GM18517 (cell line): Measurements from ENCODE around the gene RPGR.

Experiments used
- ATAC-seq: cut with Tn5 transposase; IDR thresholded peaks from one replicate; pipeline ENCODE4 v1.9.1; 2021; ENCODE audit warnings: mild to moderate bottlenecking, moderate library complexity; ENCODE audit not compliant: unreplicated experiment

Gene RPGR

GRCh38 chrX:38262715-38263620, 64.3 kb downstream of the RPGR start:
- ATAC-seq, result no peak

GRCh38 chrX:38260231-38260630, 67.1 kb downstream of the RPGR start:
- no peak for ATAC-seq

DNA sequence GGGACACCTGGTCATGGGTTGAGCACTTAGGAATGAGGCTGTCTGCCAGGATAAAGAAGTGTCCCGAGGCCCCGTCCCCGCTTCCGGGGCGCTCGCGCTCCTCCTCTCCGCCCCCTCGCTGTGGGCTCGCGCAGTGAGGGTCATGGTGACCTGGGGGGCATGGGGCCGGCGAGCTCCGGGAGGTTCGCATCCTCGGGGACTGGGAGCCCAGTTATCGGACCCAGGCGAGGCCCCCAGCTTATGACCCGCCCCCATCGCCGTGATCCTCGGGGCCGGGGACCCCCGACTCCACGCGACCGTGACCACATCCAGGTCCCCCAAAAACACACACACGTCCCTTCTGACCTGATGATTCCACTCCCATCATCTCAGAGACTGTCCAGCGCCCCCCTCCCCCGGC, 71.3 kb downstream of the RPGR start:
- no peak for ATAC-seq

DNA sequence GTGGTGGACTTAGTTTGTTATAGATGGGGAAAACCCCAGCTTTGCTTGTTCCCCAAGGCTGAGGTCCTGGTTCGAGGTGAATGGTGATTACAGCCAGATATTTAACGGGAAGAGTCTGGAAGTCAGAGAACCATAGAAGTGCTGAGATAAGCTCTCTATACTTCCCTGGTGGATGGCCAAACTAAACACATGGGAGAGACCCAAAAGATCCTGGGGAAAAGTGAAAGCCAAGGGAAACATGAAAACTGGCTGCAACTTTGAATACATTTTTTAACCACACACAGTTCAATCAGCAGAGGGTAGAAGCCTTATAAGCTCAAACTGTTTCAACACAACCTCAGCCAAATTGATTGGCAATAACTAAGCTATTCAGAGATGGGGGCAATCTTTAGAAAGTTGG, 77.3 kb downstream of the RPGR start:
- ATAC-seq, result no peak

DNA sequence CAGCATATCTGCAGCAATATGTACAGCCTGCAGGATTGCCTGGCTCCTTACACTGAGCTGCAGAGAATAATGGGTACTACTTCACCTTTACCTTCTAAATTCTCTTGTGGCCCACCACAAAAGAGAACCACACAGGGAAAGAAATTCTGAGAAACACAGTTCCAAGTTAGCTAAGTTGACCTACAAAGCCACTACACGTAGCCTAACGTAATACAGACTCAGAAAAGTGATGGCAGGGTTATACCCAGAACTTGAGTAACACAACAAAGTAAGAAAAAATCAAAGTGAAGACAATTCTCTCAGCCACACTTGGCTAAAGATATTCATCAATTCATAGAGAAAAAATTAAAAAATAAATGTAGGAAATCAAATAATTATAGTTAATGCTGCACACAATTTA, 80.3 kb downstream of the RPGR start:
- no peak for ATAC-seq

DNA sequence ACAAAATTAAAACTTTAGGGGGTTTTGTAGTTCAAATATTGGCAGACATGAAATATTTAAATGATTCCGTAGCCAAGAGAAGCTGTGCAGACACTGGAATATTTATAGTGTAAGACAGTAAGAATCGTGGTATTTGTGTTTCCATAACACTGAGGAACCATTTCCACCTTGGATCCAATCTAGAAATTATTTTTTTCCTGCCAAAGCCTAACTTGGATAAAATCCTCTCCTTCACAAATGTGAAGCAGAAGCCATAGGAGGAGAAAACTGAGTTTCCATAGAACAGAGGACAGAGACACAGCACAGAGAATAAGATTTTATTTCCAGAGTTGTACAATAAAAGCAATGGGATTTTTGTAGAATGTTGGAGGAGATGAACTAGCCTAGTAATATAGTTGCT, 86.8 kb downstream of the RPGR start:
- no peak for ATAC-seq

- no peak for ATAC-seq
These were observed 90.3 kb downstream of the RPGR start for GRCh38 chrX:38236901-38237615.

- no peak for ATAC-seq
These were observed 93.2 kb downstream of the RPGR start for GRCh38 chrX:38233891-38234667.

GRCh38 chrX:38232079-38232686, 95.1 kb downstream of the RPGR start:
- no peak for ATAC-seq

DNA sequence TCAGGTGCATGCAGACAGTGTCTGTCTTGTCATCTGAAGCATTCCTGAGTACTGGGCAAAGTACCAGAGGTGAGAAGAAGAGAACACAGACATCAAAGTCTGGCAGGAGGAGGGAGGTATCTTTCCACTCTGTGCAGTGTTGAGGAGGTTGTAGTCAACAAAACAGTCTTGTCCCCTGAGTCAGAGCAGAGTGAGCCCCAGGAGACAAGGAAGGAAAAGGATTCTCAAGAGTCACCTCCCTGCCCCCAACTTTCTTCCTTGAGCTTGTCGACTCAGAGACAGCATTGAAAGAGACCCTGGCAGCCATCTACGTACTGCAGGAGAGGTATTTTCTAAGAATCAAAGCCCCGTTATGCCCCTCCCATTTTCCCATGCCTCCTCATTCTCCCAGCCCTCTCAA, 102.2 kb downstream of the RPGR start:
- ATAC-seq, result no peak

- ATAC-seq, result no peak
These were observed 103.1 kb downstream of the RPGR start for GRCh38 chrX:38224160-38224559.

- no peak for ATAC-seq
These were observed 105.8 kb downstream of the RPGR start for GRCh38 chrX:38221391-38221929.

- no peak for ATAC-seq
These were observed 106.6 kb downstream of the RPGR start, which contains the start of gene SRPX for GRCh38 chrX:38220415-38221390. SRPX (minus strand) TSS chrX:38220871; CDS start chrX:38220792, 79 bp downstream.

DNA sequence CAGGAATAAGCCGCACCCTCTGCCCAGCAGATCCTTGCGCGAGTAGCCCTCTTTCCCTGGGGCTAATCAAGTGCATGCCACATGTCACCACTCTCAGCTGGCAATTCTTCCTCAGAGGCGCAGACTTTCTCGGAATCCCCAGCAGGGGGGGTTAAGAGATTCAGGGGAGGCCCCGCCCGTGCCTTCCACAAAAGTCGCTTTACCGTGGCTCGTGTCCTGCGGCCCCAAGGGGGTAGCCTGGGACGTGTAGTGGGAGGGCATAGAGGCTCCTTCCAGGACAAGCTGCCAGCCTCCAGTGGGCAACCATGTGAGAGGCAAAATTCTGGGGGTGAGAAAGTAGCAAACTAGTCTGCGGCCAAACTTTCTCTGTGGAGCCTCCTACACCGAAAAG, 107.3 kb downstream of the RPGR start:
- peak; percentile 60 for ATAC-seq
